Large intestine (tissue), 3 donors: Measurements from ENCODE around the gene COL9A3. TPM values are rescaled to one million over a fixed set of nuclear protein-coding genes. Genes with fewer than 3 reads are reported as not detected.

Experiments used
- DNase-seq, 2 donors: peaks; one replicate each; pipeline versions ENCODE4 v3.0.0 to v3.0.0-alpha.2; 2013
- H3K27ac ChIP-seq: one replicate; pipeline ENCODE4 v1.5.1; 2013; ENCODE audit warnings: low read length
- H3K27me3 ChIP-seq: 2 replicates; pipeline ENCODE4 v1.6.1; 2013; ENCODE audit warnings: low read length; ENCODE audit not compliant: control insufficient read depth, insufficient read depth
- H3K36me3 ChIP-seq: 2 replicates; pipeline ENCODE4 v1.6.1; 2013; ENCODE audit warnings: low read length; ENCODE audit not compliant: control insufficient read depth, insufficient read depth
- H3K4me1 ChIP-seq: one replicate; pipeline ENCODE4 v1.6.1; 2013; ENCODE audit warnings: low read length; ENCODE audit not compliant: control insufficient read depth, insufficient read depth
- H3K4me3 ChIP-seq: one replicate; pipeline ENCODE4 v1.5.1; 2013; ENCODE audit warnings: low read length
- H3K9me3 ChIP-seq: one replicate; pipeline ENCODE4 v1.6.1; 2013; ENCODE audit warnings: mild to moderate bottlenecking, low read depth, low read length, moderate library complexity; ENCODE audit not compliant: control insufficient read depth
- WGBS: methylation state at CpG from one replicate; pipeline ENCODE4 v1.1.5; 2013; ENCODE audit warnings: low lambda C conversion rate; ENCODE audit not compliant: insufficient coverage; 5-methylcytosine and 5-hydroxymethylcytosine counted together
- polyA plus RNA-seq: library from polyadenylated mRNA; unstranded; fragments of 120-200 nt; gene quantifications from one replicate; pipeline ENCODE4 v1.2.1, GENCODE V29; 2013

Gene COL9A3
- polyA plus RNA-seq, 1 donor = 14.1 TPM

DNA sequence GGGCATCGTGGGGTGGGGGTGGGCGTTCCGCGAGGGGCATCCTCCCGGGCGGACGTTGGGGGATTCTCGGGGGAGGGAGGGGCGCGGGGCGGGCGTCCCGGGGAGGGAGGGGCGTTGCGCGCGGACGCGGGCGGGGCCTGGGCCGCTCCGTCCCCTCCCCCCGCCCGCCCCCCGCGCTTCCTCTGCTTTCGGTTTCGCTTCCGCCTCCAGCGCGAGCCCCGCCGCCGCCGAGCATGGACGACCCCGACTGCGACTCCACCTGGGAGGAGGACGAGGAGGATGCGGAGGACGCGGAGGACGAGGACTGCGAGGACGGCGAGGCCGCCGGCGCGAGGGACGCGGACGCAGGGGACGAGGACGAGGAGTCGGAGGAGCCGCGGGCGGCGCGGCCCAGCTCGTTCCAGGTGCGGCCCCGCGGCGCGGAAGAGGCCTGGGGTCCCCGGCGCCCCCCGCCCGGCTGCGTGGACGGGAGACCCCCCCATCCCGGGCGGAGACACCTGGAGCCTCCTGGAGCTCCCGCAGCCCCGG lies 12.2 kb upstream of the COL9A3 start, which contains the start of gene OGFR:
OGFR (plus strand) TSS at position 209 of the 528 bp plus-strand sequence; CDS start at position 234, 25 bp downstream.
- Histone ChIP-seq H3K27ac (peak within 1 kb of the TSS; percentile 74), H3K27me3 (no peaks in the 10 kb centered on the region), H3K36me3 (peaks cover 52% of the 10 kb centered on the region), H3K4me3 (peak within 1 kb of the TSS; percentile 82), H3K9me3 (no peaks in the 10 kb centered on the region), H3K4me1 (peaks cover 15% of the 10 kb centered on the region)
- WGBS = no CpG with 5 or more reads among the region's 77 CpGs
- peak in 1 of 2 donors; percentile 73 for DNase-seq

DNA sequence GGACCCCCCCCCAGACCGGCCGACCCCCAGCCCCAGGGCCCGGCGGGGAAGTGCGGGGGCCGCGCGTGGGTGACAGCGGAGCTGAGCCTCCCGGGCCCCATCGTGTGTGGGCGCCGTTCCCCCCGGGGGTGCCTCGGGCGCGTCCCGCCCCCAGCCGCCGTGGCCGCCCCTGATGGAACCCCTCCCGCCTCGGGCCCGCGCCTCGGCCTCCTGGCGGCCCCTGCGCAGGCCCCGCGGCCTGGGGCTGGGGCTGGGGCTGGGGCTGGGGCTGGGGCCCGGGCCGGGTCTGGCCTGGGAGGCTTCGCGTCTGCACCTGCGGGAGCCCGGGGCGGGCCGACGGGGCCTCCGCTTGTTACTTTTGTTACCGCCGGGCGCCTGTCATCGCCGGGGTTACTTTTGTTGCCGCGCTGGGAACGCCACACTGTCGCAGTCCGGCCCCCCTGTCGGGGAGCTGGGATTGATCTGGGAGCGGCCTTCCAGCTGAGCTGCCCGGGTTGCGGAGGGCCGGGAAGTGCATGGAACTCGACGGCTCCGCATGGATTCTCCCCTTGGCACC lies 11.6 kb upstream of the COL9A3 start:
- no CpG with 5 or more reads among the region's 58 CpGs for WGBS
- no peaks in the 10 kb centered on the region for H3K27me3 ChIP-seq
- H3K4me1 ChIP-seq = peaks cover 15% of the 10 kb centered on the region
- peak overlapping the region; percentile 82 for H3K4me3 ChIP-seq
- H3K27ac ChIP-seq = peak overlapping the region; percentile 74
- H3K9me3 ChIP-seq = no peaks in the 10 kb centered on the region
- peaks cover 53% of the 10 kb centered on the region for H3K36me3 ChIP-seq
- no peak for DNase-seq

DNA sequence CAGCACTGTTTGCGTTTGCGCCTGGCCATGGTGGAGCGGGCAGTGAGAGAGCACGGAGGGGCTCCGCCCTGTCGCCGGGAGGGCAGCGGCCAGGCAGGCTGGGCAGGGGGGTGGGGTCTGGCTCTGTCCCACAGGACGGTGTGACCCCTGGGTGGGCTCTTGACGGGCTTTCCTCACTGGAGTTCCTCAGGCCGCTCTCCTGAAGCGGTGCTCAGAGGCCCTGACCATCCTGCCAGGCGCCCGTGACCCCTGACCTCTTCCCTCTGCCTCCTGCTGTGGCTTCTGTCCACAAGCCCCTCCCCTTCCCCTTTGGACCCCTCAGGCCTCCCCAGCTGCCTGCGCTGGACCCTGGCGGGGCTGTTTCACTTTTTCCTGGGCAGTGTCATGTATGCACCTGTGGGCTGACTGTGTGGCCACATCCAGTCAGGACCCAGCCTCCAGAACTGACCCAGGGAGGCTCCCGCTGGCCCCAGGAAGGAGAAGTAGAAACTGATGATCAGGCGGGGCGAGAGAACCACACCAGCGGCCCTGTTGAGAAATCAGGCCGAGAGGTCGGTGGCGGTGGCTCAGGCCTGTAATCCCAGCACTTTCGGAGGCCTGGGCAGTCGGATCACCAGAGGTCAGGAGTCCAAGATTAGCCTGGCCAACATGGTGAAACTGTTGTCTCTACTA lies 11.0 kb upstream of the COL9A3 start:
- peak overlapping the region; percentile 82 for H3K4me3 ChIP-seq
- peaks cover 54% of the 10 kb centered on the region for H3K36me3 ChIP-seq
- no peaks in the 10 kb centered on the region for H3K9me3 ChIP-seq
- WGBS = no CpG with 5 or more reads among the region's 25 CpGs
- peak overlapping the region; percentile 74 for H3K27ac ChIP-seq
- H3K27me3 ChIP-seq = no peaks in the 10 kb centered on the region
- DNase-seq = no peak
- peaks cover 15% of the 10 kb centered on the region for H3K4me1 ChIP-seq

DNA sequence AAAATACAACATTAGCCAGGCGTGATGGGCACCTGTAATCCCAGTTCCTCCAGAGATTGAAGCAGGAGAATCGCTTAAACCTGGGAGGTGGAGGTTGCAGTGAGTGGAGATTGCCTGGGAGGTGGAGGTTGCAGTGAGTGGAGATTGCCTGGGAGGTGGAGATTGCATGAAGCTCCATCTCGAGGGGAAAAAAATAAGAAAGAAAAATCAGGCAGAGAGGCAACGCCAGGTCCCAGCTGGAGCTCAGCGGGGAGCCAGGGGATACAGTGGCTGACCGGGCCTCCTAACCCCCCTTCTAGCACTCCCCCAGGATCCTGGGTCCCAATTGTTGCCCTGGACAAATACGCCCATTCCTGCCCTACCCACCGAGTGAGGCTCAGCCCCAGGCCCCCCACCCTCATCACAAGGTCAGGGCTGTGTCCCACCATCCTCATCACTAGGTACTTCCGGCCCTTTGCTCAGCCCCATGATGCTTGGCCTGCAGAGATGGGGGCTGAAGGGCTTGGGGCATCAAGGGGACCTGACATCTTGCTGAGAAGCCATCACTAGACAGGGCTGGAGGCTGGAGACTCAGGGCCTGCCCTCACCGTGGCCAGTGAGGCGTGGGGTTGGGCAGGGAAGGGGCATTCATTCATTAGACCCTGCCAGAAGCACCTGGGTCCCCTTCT lies 10.3 kb upstream of the COL9A3 start:
- peaks cover 15% of the 10 kb centered on the region for H3K4me1 ChIP-seq
- H3K4me3 ChIP-seq = no peak overlapping the region
- no peak for DNase-seq
- H3K36me3 ChIP-seq = peaks cover 53% of the 10 kb centered on the region
- no peaks in the 10 kb centered on the region for H3K27me3 ChIP-seq
- no CpG with 5 or more reads among the region's 11 CpGs for WGBS
- peak overlapping the region; percentile 74 for H3K27ac ChIP-seq
- no peaks in the 10 kb centered on the region for H3K9me3 ChIP-seq

DNA sequence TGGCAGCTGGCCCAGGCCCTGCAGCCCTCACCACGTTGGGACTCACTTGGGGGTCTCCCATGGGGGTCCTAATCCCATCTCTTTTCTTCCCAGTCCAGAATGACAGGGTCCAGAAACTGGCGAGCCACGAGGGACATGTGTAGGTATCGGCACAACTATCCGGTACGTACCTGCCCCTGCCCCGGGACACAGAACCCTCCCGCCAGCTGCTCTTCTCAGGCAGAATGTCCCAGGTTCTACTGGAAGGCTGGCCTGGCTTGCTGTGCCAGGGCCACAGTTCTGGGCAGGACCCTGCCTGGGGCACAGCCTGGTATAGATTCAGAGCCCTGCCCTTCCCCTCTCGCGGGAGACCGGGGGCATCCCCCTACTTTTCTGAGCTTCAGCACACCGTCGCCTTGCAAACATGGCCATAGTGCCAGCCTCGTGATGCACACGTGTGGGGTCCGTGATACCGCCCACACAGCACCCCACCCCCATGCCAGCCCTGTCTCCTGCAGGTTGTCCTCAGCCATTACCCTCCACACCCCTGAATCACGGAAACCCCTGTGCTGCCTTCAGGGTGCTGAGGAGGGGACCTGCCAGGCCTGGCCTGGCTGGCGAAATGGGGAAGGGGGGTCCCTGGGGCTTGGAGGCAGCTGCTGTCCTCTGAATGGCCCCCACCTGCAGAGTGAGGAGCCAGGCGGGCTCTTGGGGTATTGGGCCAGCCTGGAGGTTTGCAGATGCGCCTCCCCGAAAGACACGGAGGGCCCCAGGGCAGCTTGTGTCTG lies 9.2 kb upstream of the COL9A3 start:
- Histone ChIP-seq H3K4me3 (no peak overlapping the region), H3K4me1 (peaks cover 15% of the 10 kb centered on the region), H3K9me3 (no peaks in the 10 kb centered on the region), H3K36me3 (peaks cover 63% of the 10 kb centered on the region), H3K27me3 (no peaks in the 10 kb centered on the region), H3K27ac (no peak overlapping the region)
- DNase-seq = no peak
- WGBS = no CpG with 5 or more reads among the region's 23 CpGs

DNA sequence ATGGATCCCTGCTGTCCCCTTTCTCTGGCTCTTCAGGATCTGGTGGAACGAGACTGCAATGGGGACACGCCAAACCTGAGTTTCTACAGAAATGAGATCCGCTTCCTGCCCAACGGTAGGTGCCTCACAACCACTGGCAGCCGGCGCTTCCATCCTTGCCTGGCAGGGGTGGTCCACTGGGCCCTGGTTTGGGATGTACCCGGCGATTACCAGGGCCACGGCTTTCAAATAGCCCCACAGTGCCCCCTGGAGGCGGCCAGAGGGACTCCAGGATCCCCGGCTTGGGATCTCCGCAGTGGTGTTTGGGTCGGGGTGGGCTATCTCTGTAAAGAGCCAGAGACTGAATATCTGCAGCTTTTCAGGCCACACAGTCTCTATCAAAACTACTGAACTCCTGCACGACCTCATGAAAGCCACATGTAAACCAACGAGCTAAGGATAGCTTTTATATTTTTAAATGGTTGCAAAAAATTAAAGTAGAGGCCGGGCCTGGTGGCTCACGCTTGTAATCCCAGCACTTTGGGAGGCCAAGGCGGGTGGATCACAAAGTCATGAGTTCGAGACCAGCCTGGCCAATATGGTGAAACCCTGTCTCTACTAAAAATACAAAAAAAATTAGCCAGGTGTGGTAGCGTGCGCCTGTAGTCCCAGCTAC lies 8.5 kb upstream of the COL9A3 start:
- H3K27ac ChIP-seq = no peak overlapping the region
- H3K36me3 ChIP-seq = peaks cover 67% of the 10 kb centered on the region
- WGBS = no CpG with 5 or more reads among the region's 21 CpGs
- no peaks in the 10 kb centered on the region for H3K27me3 ChIP-seq
- no peak for DNase-seq
- H3K4me3 ChIP-seq = no peak overlapping the region
- no peaks in the 10 kb centered on the region for H3K9me3 ChIP-seq
- peaks cover 15% of the 10 kb centered on the region for H3K4me1 ChIP-seq

DNA sequence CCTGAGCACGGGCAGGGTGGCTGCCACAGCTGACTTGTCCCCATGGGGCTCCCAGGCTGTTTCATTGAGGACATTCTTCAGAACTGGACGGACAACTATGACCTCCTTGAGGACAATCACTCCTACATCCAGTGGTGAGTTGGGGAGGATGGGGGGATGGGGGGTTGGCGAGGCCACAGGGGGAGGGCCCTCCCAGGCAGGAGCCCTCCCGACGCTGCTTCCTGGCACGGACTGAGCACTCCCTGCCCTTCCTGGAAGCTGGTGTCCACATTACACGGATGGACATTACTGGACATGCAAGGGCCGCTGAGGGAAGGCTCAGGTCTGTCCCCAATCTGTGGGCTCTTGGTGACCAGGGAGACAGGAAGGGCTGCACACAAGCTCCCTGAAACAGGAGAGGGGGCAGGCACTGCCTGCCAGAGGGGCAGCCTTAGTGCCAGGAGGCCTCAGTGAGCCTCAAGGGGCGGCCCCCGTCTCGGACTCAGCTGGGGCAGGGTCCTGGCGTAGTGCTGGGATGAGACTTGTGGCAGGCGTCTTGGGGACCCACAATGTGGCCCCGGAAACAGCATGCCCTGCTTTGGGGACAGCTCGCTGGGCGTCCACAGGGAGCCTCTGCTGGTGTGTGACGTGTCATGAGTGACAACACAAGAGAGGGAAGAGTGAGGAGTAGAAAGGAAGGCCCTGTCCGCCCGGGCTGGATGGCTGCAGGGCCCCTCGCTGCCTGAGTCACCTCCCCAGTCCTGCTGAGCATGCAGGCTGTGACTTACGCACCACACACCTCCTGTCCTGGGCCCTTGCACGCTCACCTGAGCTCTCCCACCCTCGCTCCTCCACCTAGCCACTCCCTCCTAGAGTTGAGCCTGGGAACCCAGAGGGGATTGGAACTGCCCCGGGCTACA lies 7.1 kb upstream of the COL9A3 start:
- Histone ChIP-seq H3K4me1 (peaks cover 15% of the 10 kb centered on the region), H3K4me3 (no peak overlapping the region), H3K36me3 (peaks cover 71% of the 10 kb centered on the region), H3K27me3 (peaks cover 4% of the 10 kb centered on the region), H3K27ac (no peak overlapping the region), H3K9me3 (no peaks in the 10 kb centered on the region)
- DNase-seq = no peak
- no CpG with 5 or more reads among the region's 24 CpGs for WGBS

DNA sequence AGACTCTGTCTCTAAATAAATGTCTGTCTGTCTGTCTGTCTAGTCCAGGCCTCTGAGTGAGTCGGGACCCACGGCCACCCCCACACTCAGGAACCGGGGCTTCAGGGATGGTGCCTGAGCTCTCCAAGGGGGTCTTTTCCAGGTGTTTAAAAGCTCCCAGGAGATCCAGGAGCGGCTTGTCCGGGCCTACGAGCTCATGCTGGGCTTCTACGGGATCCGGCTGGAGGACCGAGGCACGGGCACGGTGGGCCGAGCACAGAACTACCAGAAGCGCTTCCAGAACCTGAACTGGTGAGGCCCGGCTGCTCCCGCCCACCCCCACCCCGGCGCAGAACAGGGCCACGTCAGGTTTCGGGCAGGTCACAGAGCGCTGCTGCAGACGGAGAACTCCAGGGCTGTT lies 5.5 kb upstream of the COL9A3 start:
- Histone ChIP-seq H3K9me3 (peaks cover 2% of the 10 kb centered on the region), H3K27ac (no peak overlapping the region), H3K4me3 (no peak overlapping the region), H3K27me3 (peaks cover 19% of the 10 kb centered on the region), H3K36me3 (peaks cover 70% of the 10 kb centered on the region), H3K4me1 (peaks cover 18% of the 10 kb centered on the region)
- no CpG with 5 or more reads among the region's 21 CpGs for whole genome bisulfite sequencing
- DNase-seq = no peak

DNA sequence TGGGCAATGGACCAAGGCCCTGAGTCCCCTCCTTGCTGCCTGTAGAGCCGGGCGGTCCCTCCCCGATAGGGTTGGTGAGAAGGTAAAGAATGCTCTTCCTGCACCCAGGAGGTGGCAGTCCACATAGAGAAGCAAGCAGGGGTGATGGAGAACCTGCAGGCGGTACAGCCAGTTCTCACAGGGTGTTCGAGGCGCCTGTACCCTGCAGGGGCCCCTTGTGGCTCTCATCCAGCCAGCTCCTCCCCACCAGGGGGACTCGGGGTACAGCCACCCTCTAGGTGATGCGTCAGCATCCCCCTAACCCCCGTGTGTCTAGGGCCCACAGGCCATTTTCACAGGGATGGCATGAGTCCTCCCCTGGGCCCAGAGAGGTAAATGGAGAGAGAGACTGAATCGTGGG lies 5.1 kb upstream of the COL9A3 start:
- H3K27me3 ChIP-seq = peaks cover 23% of the 10 kb centered on the region
- H3K9me3 ChIP-seq = peaks cover 5% of the 10 kb centered on the region
- no peak overlapping the region for H3K4me3 ChIP-seq
- H3K4me1 ChIP-seq = peaks cover 17% of the 10 kb centered on the region
- no CpG with 5 or more reads among the region's 10 CpGs for WGBS
- H3K27ac ChIP-seq = no peak overlapping the region
- DNase-seq = no peak
- H3K36me3 ChIP-seq = peaks cover 66% of the 10 kb centered on the region
